HCT116 (cell line): ENCODE data around the gene PRMT7. TPM values are rescaled to one million over a fixed set of nuclear protein-coding genes. Genes with fewer than 3 reads are reported as not detected.

Experiments
- ATAC-seq: fragments of 200-7000 bp; cut with Tn5 transposase; 2 replicates; pipeline ENCODE4 v1.9.1; 2020; ENCODE audit warnings: mild to moderate bottlenecking, moderate library complexity
- BruUV-seq: library from RNA; stranded (reverse); fragments of 400-500 nt; replicated peaks from 2 replicates; lab custom pipeline; 2021; lab: Mats Ljungman, UMichigan
- CTCF ChIA-PET: fragments of 300-600 bp; sonication (Branson Sonifier 250); formaldehyde crosslinking; loops from one replicate; lab custom pipeline; 2021; ENCODE audit warnings: antibody characterized with exemption; lab: Charles Lee
- POLR2A ChIA-PET: fragments of 300-600, 350-600 bp; sonication (Branson Sonifier 250); formaldehyde crosslinking; loops from one replicate; lab custom pipeline; 2021; ENCODE audit warnings: antibody characterized with exemption; lab: Charles Lee
- RAD21 ChIA-PET, 2 experiments: fragments of 300-600 bp; sonication (Branson Sonifier 250); formaldehyde crosslinking; loops; one replicate each; lab custom pipeline; 2023; ENCODE audit warnings: low total read pairs in 2 of 2; ENCODE audit not compliant: uncharacterized antibody in 2 of 2, unreplicated experiment in 2 of 2, low non-redundant PET in 1 of 2; lab: Charles Lee
- DNase-seq: peaks from one replicate; pipeline ENCODE4 v3.0.0-alpha.2; 2010; ENCODE audit warnings: low read depth, low spot score
- H2AFZ ChIP-seq: fragments of 200-600 bp; shearing (Covaris generic), sonication (generic); 2 replicates; pipeline ENCODE4 v1.6.1; 2017; ENCODE audit warnings: low read depth, mixed run types, mixed read lengths, antibody characterized with exemption, low read length; ENCODE audit not compliant: poor library complexity, severe bottlenecking
- H3K27ac ChIP-seq: 2 replicates; pipeline ENCODE4 v1.5.1; 2012; ENCODE audit warnings: low read depth, low read length
- H3K27me3 ChIP-seq: fragments of 200-600 bp; sonication (generic); 2 replicates; pipeline ENCODE4 v1.6.1; 2016; ENCODE audit warnings: mixed run types, low read length, mixed read lengths; ENCODE audit not compliant: insufficient read depth
- H3K36me3 ChIP-seq, 2 experiments: fragments of 200-500 bp in 1 of 2; fragments of 200-600 bp in 1 of 2; sonication (Bioruptor generic) in 1 of 2; sonication (generic) in 1 of 2; 2 replicates each; pipeline versions ENCODE4 v1.5.1 to v1.6.1; 2014 to 2016; ENCODE audit warnings: low read length in 2 of 2, inconsistent platforms in 1 of 2, mixed read lengths in 1 of 2, mixed run types in 1 of 2; ENCODE audit not compliant: insufficient read depth in 2 of 2, control insufficient read depth in 1 of 2
- H3K4me1 ChIP-seq, 2 experiments: fragments of 200-600 bp in 1 of 2; sonication (generic) in 1 of 2; 2 replicates each; pipeline versions ENCODE4 v1.5.1 to v1.6.1; 2012 to 2017; ENCODE audit warnings: low read length in 2 of 2, inconsistent platforms in 1 of 2, mild to moderate bottlenecking in 1 of 2, mixed read lengths in 1 of 2, mixed run types in 1 of 2, moderate library complexity in 1 of 2; ENCODE audit not compliant: insufficient read depth in 2 of 2, control insufficient read depth in 1 of 2
- H3K4me2 ChIP-seq: fragments of 200-600 bp; sonication (generic); 2 replicates; pipeline ENCODE4 v1.6.1; 2017; ENCODE audit warnings: mixed run types, low read length, mixed read lengths
- H3K4me3 ChIP-seq, 2 experiments: fragments of 200-600 bp in 1 of 2; sonication (generic) in 1 of 2; replicated peaks in 1 of 2; 2 replicates each; pipeline ENCODE4 v1.5.1; 2011 to 2016; ENCODE audit warnings: low read length in 2 of 2, control low read depth in 1 of 2, low read depth in 1 of 2, mild to moderate bottlenecking in 1 of 2, mixed read lengths in 1 of 2, mixed run types in 1 of 2
- H3K79me2 ChIP-seq: fragments of 200-600 bp; sonication (generic); 2 replicates; pipeline ENCODE4 v1.6.1; 2017; ENCODE audit warnings: mild to moderate bottlenecking, mixed run types, low read length, moderate library complexity, mixed read lengths; ENCODE audit not compliant: insufficient read depth
- H3K9ac ChIP-seq: fragments of 200-600 bp; sonication (generic); 2 replicates; pipeline ENCODE4 v1.6.1; 2016; ENCODE audit warnings: low read length, mixed read lengths
- H3K9me2 ChIP-seq: fragments of 200-600 bp; sonication (generic), shearing (Covaris generic); 2 replicates; pipeline ENCODE4 v1.6.1; 2017; ENCODE audit warnings: mixed run types, mild to moderate bottlenecking, moderate library complexity; ENCODE audit not compliant: insufficient read depth
- H3K9me3 ChIP-seq, 2 experiments: fragments of 200-500 bp in 1 of 2; fragments of 200-600 bp in 1 of 2; sonication (Bioruptor generic) in 1 of 2; sonication (generic) in 1 of 2; 2 replicates each; pipeline ENCODE4 v1.6.1; 2014 to 2017; ENCODE audit warnings: low read length in 2 of 2, mixed read lengths in 2 of 2, inconsistent platforms in 1 of 2, low read depth in 1 of 2, mild to moderate bottlenecking in 1 of 2, mixed run types in 1 of 2, moderate library complexity in 1 of 2; ENCODE audit not compliant: control insufficient read depth in 1 of 2, insufficient read depth in 1 of 2
- H4K20me1 ChIP-seq: fragments of 200-600 bp; sonication (generic), shearing (Covaris generic); 2 replicates; pipeline ENCODE4 v1.6.1; 2017; ENCODE audit warnings: mixed run types, mild to moderate bottlenecking, moderate library complexity; ENCODE audit not compliant: insufficient read depth
- CBX3 ChIP-seq: IDR thresholded peaks from 2 replicates; pipeline ENCODE4 v1.6.1; 2012; ENCODE audit warnings: low read depth
- CTCF ChIP-seq, 3 experiments: fragments of 200-600 bp in 1 of 3; sonication (generic) in 1 of 3; IDR thresholded peaks in 2 of 3; conservative IDR thresholded peaks in 1 of 3; 2 replicates each; pipeline ENCODE4 v1.5.1; 2012 to 2017; ENCODE audit warnings: low read depth in 2 of 3, low read length in 2 of 3, antibody characterized with exemption in 1 of 3, borderline replicate concordance in 1 of 3, control low read depth in 1 of 3, mild to moderate bottlenecking in 1 of 3, mixed read lengths in 1 of 3, mixed run types in 1 of 3, moderate library complexity in 1 of 3; ENCODE audit not compliant: insufficient read depth in 1 of 3
- EGR1 ChIP-seq: IDR thresholded peaks from 2 replicates; pipeline ENCODE4 v1.6.1; 2012; ENCODE audit warnings: low read depth
- ELF1 ChIP-seq: IDR thresholded peaks from 2 replicates; pipeline ENCODE4 v1.6.1; 2012; ENCODE audit warnings: low read depth, borderline replicate concordance
- EZH2phosphoT487 ChIP-seq: fragments of 200-600 bp; IDR thresholded peaks from 2 replicates; pipeline ENCODE4 v1.6.1; 2018; ENCODE audit warnings: antibody characterized with exemption, borderline replicate concordance
- POLR2A ChIP-seq: IDR thresholded peaks from 2 replicates; pipeline ENCODE4 v1.7.0; 2011; ENCODE audit warnings: borderline replicate concordance; ENCODE audit not compliant: insufficient read depth, insufficient read length; ENCODE audit errors: extremely low read depth
- RAD21 ChIP-seq: IDR thresholded peaks from 2 replicates; pipeline ENCODE4 v1.6.1; 2012; ENCODE audit warnings: low read depth, mild to moderate bottlenecking
- SIN3A ChIP-seq: IDR thresholded peaks from 2 replicates; pipeline ENCODE4 v1.6.1; 2012; ENCODE audit warnings: low read depth
- SP1 ChIP-seq: IDR thresholded peaks from 2 replicates; pipeline ENCODE4 v1.6.1; 2012; ENCODE audit warnings: low read depth
- TCF7L2 ChIP-seq: IDR thresholded peaks from 2 replicates; pipeline ENCODE4 v1.7.0; 2011; ENCODE audit warnings: borderline replicate concordance, inconsistent platforms; ENCODE audit not compliant: insufficient read depth, insufficient read length; ENCODE audit errors: extremely low read depth
- intact Hi-C: fragments of 100-400 bp; cut with micrococcal nuclease; formaldehyde crosslinking; loops from 2 replicates; pipeline ENCODE4 v1.10.0; 2022
- total RNA-seq: library from RNA; stranded (reverse); gene quantifications from one replicate; pipeline ENCODE4 v1.2.1, GENCODE V29; 2021; ENCODE audit not compliant: unreplicated experiment

The PRMT7 gene
- total RNA-seq, 1 experiment from 2014 or later: 34.4 TPM

GRCh38 chr16:68406458-68407152 lies 95.8 kb downstream of the PRMT7 start:
- ATAC-seq: no peak
- H4K20me1 ChIP-seq: no peaks in the 10 kb centered on the region

More at GRCh38 chr16:68406458-68407152, 95.8 kb downstream of the PRMT7 start:
- ChIA-PET RAD21 (no interaction called here), POLR2A (no interaction called here), CTCF (interaction anchor here (0.8 to 1.1 kb wide), 2 partner anchors 10 to 104 kb away, joined by 3 to 4 read pairs; no protein-coding TSS in a partner anchor)
- Histone ChIP-seq H3K9me2 (no peaks in the 10 kb centered on the region), H3K9me3 (no peaks in the 10 kb centered on the region), H2AFZ (no peak overlapping the region), H3K4me1 (peaks cover 0 to 13% of the 10 kb centered on the region in 2 experiments; a peak in 2 of 4 replicates), H3K4me2 (no peak overlapping the region), H3K79me2 (no peaks in the 10 kb centered on the region), H3K27ac (no peak overlapping the region), H3K36me3 (no peaks in the 10 kb centered on the region), H3K9ac (no peak overlapping the region), H3K27me3 (no peaks in the 10 kb centered on the region; the same call in 1 of the 2 replicates), H3K4me3 (no peak overlapping the region)
- no TSS peak for BruUV-seq
- no peak for DNase-seq
- TF ChIP-seq CTCF (IDR thresholded peaks at IDR 0.05 in 2 of 3, conservative IDR thresholded peaks at IDR 0.05 in 1 of 3; ENCODE audit: borderline replicate concordance in 1 of 3, insufficient read depth in 1 of 3, low read depth in 2 of 3, low read length in 2 of 3) (no peak), EZH2phosphoT487 (no peak), EGR1 (no peak), ELF1 (no peak), RAD21 (no peak), POLR2A (no peak), SIN3A (no peak), CBX3 (no peak), SP1 (no peak), TCF7L2 (no peak)
- intact Hi-C loops: no loop called here

Other genes starting within 250 kb of the PRMT7 start
- 25.6 TPM for gene NFATC3, start 225.6 kb upstream of the PRMT7 start, total RNA-seq
- gene ESRP2, start 74.9 kb upstream of the PRMT7 start, total RNA-seq: 42.5 TPM
- 7.5 TPM for gene PLA2G15, start 65.6 kb upstream of the PRMT7 start, total RNA-seq
- gene SLC7A6, start 46.5 kb upstream of the PRMT7 start, total RNA-seq: 28.5 TPM
- 16.4 TPM for gene SLC7A6OS, start 73 bp upstream of the PRMT7 start, total RNA-seq
- 0.89 TPM for gene SMPD3, start 137.5 kb downstream of the PRMT7 start, total RNA-seq
- gene ZFP90, start 228.3 kb downstream of the PRMT7 start, total RNA-seq: 21.8 TPM